HepG2 (cell line): ENCODE data around the gene SALL4. TPM values are rescaled to one million over a fixed set of nuclear protein-coding genes. Genes with fewer than 3 reads are reported as not detected.

Source experiments
- GATAD2A ChIP-seq: IDR thresholded peaks from 2 replicates; pipeline ENCODE4 v1.6.1; 2016
- HCFC1 ChIP-seq: fragments of 150-350 bp; IDR thresholded peaks from 2 replicates; pipeline ENCODE4 v1.6.1; 2014; ENCODE audit warnings: low read depth, low read length
- JUNB ChIP-seq: sonication (generic); formaldehyde crosslinking; IDR thresholded peaks from 2 replicates; pipeline ENCODE4 v1.8.0; 2022; ENCODE audit warnings: missing genetic modification reagents, mild to moderate bottlenecking, borderline replicate concordance
- MZF1 ChIP-seq: sonication (generic); formaldehyde crosslinking; IDR thresholded peaks from 2 replicates; pipeline ENCODE4 v1.8.1; 2023; ENCODE audit warnings: mild to moderate bottlenecking, missing genetic modification reagents, borderline replicate concordance
- RFX1 ChIP-seq: fragments of 450-650 bp; IDR thresholded peaks from 2 replicates; pipeline ENCODE4 v1.6.1; 2017
- SALL1 ChIP-seq: sonication (generic); formaldehyde crosslinking; IDR thresholded peaks from 2 replicates; pipeline ENCODE4 v1.8.0; 2022; ENCODE audit warnings: mild to moderate bottlenecking, missing genetic modification reagents
- ZNF407 ChIP-seq: sonication (generic); formaldehyde crosslinking; IDR thresholded peaks from one replicate; pipeline ENCODE4 v1.5.1; 2020; ENCODE audit warnings: mild to moderate bottlenecking, missing genetic modification reagents; ENCODE audit errors: not compliant biosample characterization
- polyA plus RNA-seq, 8 experiments: library from polyadenylated mRNA; depleted of rRNA in 3 of 8; stranded (reverse) in 7 of 8; unstranded in 1 of 8; fragments of >200 nt; fragmentation: Illumina TruSeq in 4 of 8; extraction: Trizol in 4 of 8; gene quantifications; 2 replicates each; pipeline versions ENCODE4 v1.2.1 to v1.2.3, GENCODE V29; 2011 to 2016; ENCODE audit warnings: low read depth in 4 of 8, missing spikeins in 1 of 8, mixed read lengths in 1 of 8; ENCODE audit not compliant: insufficient read depth in 1 of 8
- total RNA-seq, 5 experiments: library from RNA; depleted of rRNA; stranded (reverse); fragments of >200 nt; fragmentation: Illumina TruSeq; extraction: Trizol; gene quantifications; 2 replicates each; pipeline ENCODE4 v1.2.3, GENCODE V29; 2016; ENCODE audit warnings: low read depth in 1 of 5

SALL4 gene
- total and polyA plus RNA-seq, 2 of the 13 experiments (the other 11 are each of a cell fraction or from before 2014, with no cell fraction given): 0.33 to 1.8 TPM

- TF ChIP-seq ZNF407 (CRISPR knock-in tag) (peak; percentile 62), SALL1 (CRISPR knock-in tag) (peak; percentile 58), JUNB (CRISPR knock-in tag) (no peak), RFX1 (no peak), GATAD2A (CRISPR knock-in tag) (peak; percentile 32; the same call in 1 of the 2 replicates), HCFC1 (no peak), MZF1 (CRISPR knock-in tag) (0 out of 2 replicates have a peak, but pooled peaks have one; percentile 52)
These were observed 62.5 kb downstream of the SALL4 start (continued) for GRCh38 chr20:51739722-51740249.
